ENCODE measurements around the gene FBXL14.

The FBXL14 gene

GRCh38 chr12:1594261-1595025, at the start of gene FBXL14:
FBXL14 (minus strand) TSS chr12:1594581; CDS start chr12:1594066, 515 bp downstream.
- ChIA-PET CTCF (interaction anchor here (1.0 to 2.0 kb wide), 2 partner anchors 35 to 477 kb away, joined by 3 to 6 read pairs; partner anchors contain the start of gene WNT5B), POLR2A (interaction anchor here (0.6 to 1.8 kb wide), 6 partner anchors 9 to 476 kb away, joined by 3 to 11 read pairs (median 4); no protein-coding TSS in a partner anchor)
- no peak for TF ChIP-seq CTBP1 (IDR thresholded peaks at IDR 0.05; ENCODE audit: borderline replicate concordance)
- peak; percentile 59 for TF ChIP-seq FOXM1 (IDR thresholded peaks at IDR 0.05; ENCODE audit: borderline replicate concordance)
- 0 out of 2 replicates have a peak, but pooled peaks have one; percentile 8 for TF ChIP-seq ARNT (IDR thresholded peaks at IDR 0.05)
- 0 out of 2 replicates have a peak, but pooled peaks have one; percentile 18 for TF ChIP-seq PKNOX1 (IDR thresholded peaks at IDR 0.05)
- TF ChIP-seq BHLHE40 (IDR thresholded peaks at IDR 0.05; ENCODE audit: borderline replicate concordance): no peak
- TF ChIP-seq LEF1 (IDR thresholded peaks at IDR 0.05; ENCODE audit: borderline replicate concordance): peak; percentile 73; the same call in 1 of the 2 replicates
- peak; percentile 81 for DNase-seq (ENCODE audit: extremely low spot score)

GRCh38 chr12:1643905-1644533, 49.6 kb upstream of the FBXL14 start:
- POLR2A ChIA-PET: interaction anchor here (0.6 to 1.2 kb wide), 2 partner anchors 13 to 14 kb away, joined by 3 read pairs; no protein-coding TSS in a partner anchor
- DNase-seq (ENCODE audit: extremely low spot score): no peak
- CTCF ChIA-PET: interaction anchor here (0.6 to 2.1 kb wide), 8 partner anchors 9 to 296 kb away, joined by 3 to 7 read pairs (median 4); partner anchors contain the start of gene WNT5B
- TF ChIP-seq CTBP1 (IDR thresholded peaks at IDR 0.05; ENCODE audit: borderline replicate concordance) (no peak), HDGF (IDR thresholded peaks at IDR 0.05; ENCODE audit: borderline replicate concordance) (no peak), SUZ12 (IDR thresholded peaks at IDR 0.05) (no peak), PKNOX1 (IDR thresholded peaks at IDR 0.05) (no peak), LEF1 (IDR thresholded peaks at IDR 0.05; ENCODE audit: borderline replicate concordance) (no peak), ZNF384 (IDR thresholded peaks at IDR 0.05) (no peak), SP1 (IDR thresholded peaks at IDR 0.05) (no peak), ELF4 (IDR thresholded peaks at IDR 0.05) (no peak), ARNT (IDR thresholded peaks at IDR 0.05) (no peak), BHLHE40 (IDR thresholded peaks at IDR 0.05; ENCODE audit: borderline replicate concordance) (no peak), L3MBTL2 (conservative IDR thresholded peaks at IDR 0.05) (no peak), FOXK2 (IDR thresholded peaks at IDR 0.05) (no peak)

- DNase-seq (ENCODE audit: extremely low spot score): no peak
Measured at GRCh38 chr12:1643043-1643442, 48.7 kb upstream of the FBXL14 start.

GRCh38 chr12:1642513-1642912, 48.1 kb upstream of the FBXL14 start:
- TF ChIP-seq NFRKB (IDR thresholded peaks at IDR 0.05) (no peak), PKNOX1 (IDR thresholded peaks at IDR 0.05) (no peak), SUZ12 (IDR thresholded peaks at IDR 0.05) (no peak), HDGF (IDR thresholded peaks at IDR 0.05; ENCODE audit: borderline replicate concordance) (no peak), ZNF384 (IDR thresholded peaks at IDR 0.05) (no peak), L3MBTL2 (conservative IDR thresholded peaks at IDR 0.05) (no peak), FOXA1 (IDR thresholded peaks at IDR 0.05) (no peak), BHLHE40 (IDR thresholded peaks at IDR 0.05; ENCODE audit: borderline replicate concordance) (no peak), TARDBP (IDR thresholded peaks at IDR 0.05) (no peak), FOXM1 (IDR thresholded peaks at IDR 0.05; ENCODE audit: borderline replicate concordance) (no peak), ARNT (IDR thresholded peaks at IDR 0.05) (no peak), LEF1 (IDR thresholded peaks at IDR 0.05; ENCODE audit: borderline replicate concordance) (no peak), CTBP1 (IDR thresholded peaks at IDR 0.05; ENCODE audit: borderline replicate concordance) (no peak), SP1 (IDR thresholded peaks at IDR 0.05) (no peak), FOXK2 (IDR thresholded peaks at IDR 0.05) (no peak), ELF4 (IDR thresholded peaks at IDR 0.05) (no peak)
- no peak for DNase-seq (ENCODE audit: extremely low spot score)
- POLR2A ChIA-PET: no interaction called here
- CTCF ChIA-PET: interaction anchor here (0.6 kb wide), 1 partner anchor 8 kb away, joined by 3 read pairs; no protein-coding TSS in a partner anchor

More at GRCh38 chr12:1643043-1643442, 48.7 kb upstream of the FBXL14 start:
- ChIA-PET CTCF (interaction anchor here (0.6 to 2.1 kb wide), 3 partner anchors 8 to 148 kb away, joined by 3 to 7 read pairs (median 6); no protein-coding TSS in a partner anchor), POLR2A (no interaction called here)
- no peak for TF ChIP-seq PKNOX1 (IDR thresholded peaks at IDR 0.05)
- no peak for TF ChIP-seq BHLHE40 (IDR thresholded peaks at IDR 0.05; ENCODE audit: borderline replicate concordance)
- TF ChIP-seq CTBP1 (IDR thresholded peaks at IDR 0.05; ENCODE audit: borderline replicate concordance): no peak
- no peak for TF ChIP-seq FOXA1 (IDR thresholded peaks at IDR 0.05)
- TF ChIP-seq SUZ12 (IDR thresholded peaks at IDR 0.05): no peak
- no peak for TF ChIP-seq TARDBP (IDR thresholded peaks at IDR 0.05)
- TF ChIP-seq LEF1 (IDR thresholded peaks at IDR 0.05; ENCODE audit: borderline replicate concordance): no peak
- no peak for TF ChIP-seq ARNT (IDR thresholded peaks at IDR 0.05)
- TF ChIP-seq HDGF (IDR thresholded peaks at IDR 0.05; ENCODE audit: borderline replicate concordance): no peak
- TF ChIP-seq ZNF384 (IDR thresholded peaks at IDR 0.05): no peak
- no peak for TF ChIP-seq FOXK2 (IDR thresholded peaks at IDR 0.05)
- TF ChIP-seq SP1 (IDR thresholded peaks at IDR 0.05): no peak
- no peak for TF ChIP-seq FOXM1 (IDR thresholded peaks at IDR 0.05; ENCODE audit: borderline replicate concordance)
- TF ChIP-seq NFRKB (IDR thresholded peaks at IDR 0.05): no peak

Measured in HEK293T (cell line).